GM21515 (cell line): ENCODE results near the gene ADSS1.

Experiments used
- ATAC-seq: cut with Tn5 transposase; IDR thresholded peaks from one replicate; pipeline ENCODE4 v1.9.1; 2021; ENCODE audit not compliant: unreplicated experiment

The ADSS1 gene

GRCh38 chr14:104766256-104766862 is 42.3 kb downstream of the ADSS1 start:
- ATAC-seq = no peak

- no peak for ATAC-seq
Measured at GRCh38 chr14:104766863-104767633, 43.0 kb downstream of the ADSS1 start.

GRCh38 chr14:104767634-104767918 is 43.5 kb downstream of the ADSS1 start:
- ATAC-seq = no peak

GRCh38 chr14:104768437-104769323 is 44.7 kb downstream of the ADSS1 start:
- no peak for ATAC-seq

GRCh38 chr14:104769324-104770071 is 45.5 kb downstream of the ADSS1 start:
- no peak for ATAC-seq

GRCh38 chr14:104770072-104770579 is 46.1 kb downstream of the ADSS1 start:
- no peak for ATAC-seq

GRCh38 chr14:104770851-104771272 is 46.8 kb downstream of the ADSS1 start:
- no peak for ATAC-seq

- no peak for ATAC-seq
Measured at GRCh38 chr14:104771374-104771773, 47.3 kb downstream of the ADSS1 start.

- no peak for ATAC-seq
Measured at GRCh38 chr14:104771918-104772706, 48.1 kb downstream of the ADSS1 start.

- no peak for ATAC-seq
Measured at GRCh38 chr14:104772707-104773504, 48.9 kb downstream of the ADSS1 start.

GRCh38 chr14:104773505-104774452 is 49.8 kb downstream of the ADSS1 start:
- no peak for ATAC-seq

GRCh38 chr14:104774453-104775072 is 50.5 kb downstream of the ADSS1 start:
- ATAC-seq = no peak

- no peak for ATAC-seq
Measured at GRCh38 chr14:104775073-104775489, 51.1 kb downstream of the ADSS1 start.

GRCh38 chr14:104776481-104776880 is 52.5 kb downstream of the ADSS1 start:
- no peak for ATAC-seq

GRCh38 chr14:104776961-104777807 is 53.2 kb downstream of the ADSS1 start:
- ATAC-seq = no peak

- no peak for ATAC-seq
Measured at GRCh38 chr14:104777808-104778249, 53.8 kb downstream of the ADSS1 start.
